ENCODE results near the gene GRK2.

GRK2 gene

GRCh38 chr11:67299471-67300191 is 33.4 kb downstream of the GRK2 start:
- no peak for DNase-seq (ENCODE audit: low read depth, low spot score)

DNA sequence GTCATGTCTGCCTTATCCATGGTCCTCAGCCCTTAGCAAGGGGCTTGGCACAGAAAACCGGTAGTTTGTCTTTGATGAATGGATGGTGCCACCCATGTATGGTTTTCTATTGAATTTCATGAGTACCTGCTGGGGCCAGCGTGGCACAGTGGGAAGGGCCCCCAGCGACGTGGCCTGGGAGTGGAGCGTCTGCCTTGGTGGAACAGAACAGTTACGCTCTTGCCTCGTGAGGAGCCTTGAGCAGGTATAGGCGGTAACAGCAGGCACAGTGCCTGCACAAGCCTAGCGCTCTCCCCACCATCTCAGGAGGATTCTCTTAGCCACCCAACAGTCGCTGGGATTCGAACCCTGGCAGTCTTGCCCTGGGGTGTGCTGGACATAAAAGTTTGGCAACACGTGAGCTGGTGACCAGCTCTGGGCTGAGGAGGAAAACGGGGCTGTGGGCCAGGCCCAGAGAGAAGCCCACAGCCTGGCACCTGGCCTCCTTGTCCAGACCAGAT is 34.0 kb downstream of the GRK2 start:
- no peak for DNase-seq (ENCODE audit: low read depth, low spot score)

GRCh38 chr11:67300756-67301312 is 34.6 kb downstream of the GRK2 start:
- no peak for DNase-seq (ENCODE audit: low read depth, low spot score)

DNA sequence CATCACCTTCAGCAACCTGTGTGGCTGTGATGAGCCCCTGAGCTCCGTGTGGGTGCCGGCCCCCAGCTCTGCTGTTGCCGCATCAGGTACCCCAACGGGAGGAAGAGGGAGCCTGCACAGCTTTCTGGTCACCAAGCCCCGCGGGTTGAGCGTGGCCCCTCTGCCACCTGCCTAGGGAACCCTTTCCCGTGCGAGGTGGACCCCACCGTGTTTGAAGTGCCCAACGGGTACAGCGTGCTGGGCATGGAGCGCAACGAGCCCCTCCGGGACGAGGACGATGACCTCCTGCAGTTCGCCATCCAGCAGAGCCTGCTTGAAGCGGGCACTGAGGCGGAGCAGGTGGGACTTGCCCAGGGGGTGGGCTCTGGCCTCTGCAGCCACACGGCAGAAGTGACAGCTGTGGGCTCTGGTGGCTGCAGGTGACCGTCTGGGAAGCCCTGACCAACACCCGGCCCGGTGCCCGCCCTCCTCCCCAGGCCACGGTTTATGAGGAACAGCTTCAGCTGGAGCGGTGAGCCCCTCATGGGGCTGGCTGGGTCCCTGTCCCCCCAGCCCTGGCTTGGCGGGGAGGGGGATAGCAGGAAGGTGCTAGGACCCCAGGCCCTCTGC is 35.1 kb downstream of the GRK2 start:
- DNase-seq (ENCODE audit: low read depth, low spot score), result no peak

GRCh38 chr11:67301951-67302516 is 35.8 kb downstream of the GRK2 start:
- DNase-seq (ENCODE audit: low read depth, low spot score), result peak; percentile 80

- peak; percentile 84 for DNase-seq (ENCODE audit: low read depth, low spot score)
These were observed 36.4 kb downstream of the GRK2 start for GRCh38 chr11:67302571-67303131.

DNA sequence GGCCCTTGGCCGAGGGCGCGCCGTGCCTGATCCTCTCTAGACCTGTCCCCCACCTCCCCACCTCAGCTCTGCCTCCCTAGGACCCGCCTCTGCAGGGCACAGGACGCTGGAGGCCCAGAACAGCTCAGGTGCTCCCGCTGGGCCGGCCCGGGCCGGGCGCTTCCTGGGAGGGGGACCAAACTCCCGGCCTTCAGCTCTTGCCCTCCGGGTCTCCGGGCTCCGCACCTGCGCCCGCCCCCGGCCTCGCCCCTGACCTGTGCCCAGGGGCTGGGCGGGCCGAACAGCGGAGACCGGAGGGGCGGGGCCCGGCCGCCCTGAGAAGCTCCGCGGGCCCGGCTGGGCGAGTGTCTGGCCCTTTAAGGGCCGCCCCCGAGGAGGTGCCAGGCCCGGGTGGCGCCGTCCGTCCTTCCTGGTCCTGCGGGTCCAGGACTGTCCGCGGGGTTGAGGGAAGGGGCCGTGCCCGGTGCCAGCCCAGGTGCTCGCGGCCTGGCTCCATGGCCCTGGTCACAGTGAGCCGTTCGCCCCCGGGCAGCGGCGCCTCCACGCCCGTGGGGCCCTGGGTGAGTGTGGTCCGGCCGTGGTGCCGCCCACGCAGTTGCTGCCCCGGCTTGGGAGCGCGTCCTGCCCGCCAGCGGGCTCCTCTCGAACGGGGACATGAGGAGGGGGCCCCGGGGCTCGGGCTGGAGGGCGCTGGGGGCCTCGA is 37.0 kb downstream of the GRK2 start, which contains the start of gene SSH3:
SSH3 (plus strand) TSS at position 399 of the 703 bp plus-strand sequence; CDS start at position 495, 96 bp downstream.
- peak; percentile 83 for DNase-seq (ENCODE audit: low read depth, low spot score)

DNA sequence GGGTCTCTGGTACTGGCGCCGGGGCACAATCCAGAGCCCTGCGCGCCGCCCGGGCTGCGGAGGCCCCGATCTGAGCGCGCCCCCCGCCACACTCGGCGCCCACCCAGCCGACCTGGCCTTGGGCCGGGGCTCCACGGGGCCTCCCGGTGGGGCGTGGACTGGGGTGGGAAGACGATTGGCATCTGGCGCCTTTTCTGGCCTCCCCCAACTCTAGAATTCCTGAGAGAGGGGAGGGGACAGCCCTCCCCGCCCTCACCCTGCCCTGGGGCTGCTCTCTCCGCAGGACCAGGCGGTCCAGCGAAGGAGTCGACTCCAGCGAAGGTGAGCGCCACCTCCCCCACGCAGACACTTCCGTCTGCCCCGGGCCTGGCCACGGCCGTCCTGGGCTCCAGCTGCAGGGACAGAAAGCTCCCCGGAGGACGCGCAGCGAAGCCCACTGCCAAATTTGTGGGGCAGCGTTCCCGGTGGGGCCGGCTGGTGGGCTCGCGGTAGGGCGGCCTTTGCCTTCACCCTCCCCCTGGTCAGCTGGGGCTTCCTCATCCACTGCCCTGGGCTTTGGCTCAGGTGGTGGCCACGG is 37.6 kb downstream of the GRK2 start:
- DNase-seq (ENCODE audit: low read depth, low spot score), result peak; percentile 75

GRCh38 chr11:67304511-67305113 is 38.3 kb downstream of the GRK2 start:
- DNase-seq (ENCODE audit: low read depth, low spot score), result no peak

DNA sequence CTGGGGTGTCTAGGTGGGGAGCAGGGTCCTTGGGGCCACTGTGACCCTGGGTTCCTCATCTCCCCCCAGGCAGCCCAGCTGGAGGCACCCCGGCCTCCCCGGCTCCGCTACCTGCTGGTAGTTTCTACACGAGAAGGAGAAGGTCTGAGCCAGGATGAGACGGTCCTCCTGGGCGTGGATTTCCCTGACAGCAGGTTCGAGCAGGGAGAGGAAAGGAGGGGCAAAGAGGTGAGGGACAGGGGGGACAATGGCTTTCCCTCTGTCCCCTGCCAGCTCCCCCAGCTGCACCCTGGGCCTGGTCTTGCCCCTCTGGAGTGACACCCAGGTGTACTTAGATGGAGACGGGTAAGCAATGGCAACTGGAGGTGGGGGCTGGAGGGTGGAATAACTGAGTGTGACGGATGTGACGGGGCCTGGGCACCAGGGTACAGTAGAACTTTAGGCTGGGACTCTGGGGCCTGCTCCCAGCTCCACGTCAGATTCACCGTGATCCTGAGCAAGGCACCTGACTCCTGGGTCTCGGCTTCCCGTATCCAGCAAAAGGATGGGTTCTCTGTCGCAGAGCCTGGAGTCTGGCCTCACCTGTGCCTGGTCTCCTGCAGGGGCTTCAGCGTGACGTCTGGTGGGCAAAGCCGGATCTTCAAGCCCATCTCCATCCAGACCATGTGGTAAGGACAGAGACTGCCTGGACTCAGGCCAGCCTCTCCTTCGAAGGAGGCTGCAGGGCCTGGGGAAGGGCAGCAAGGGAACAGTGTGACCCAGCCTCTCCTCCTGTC is 40.7 kb downstream of the GRK2 start:
- no peak for DNase-seq (ENCODE audit: low read depth, low spot score)

- DNase-seq (ENCODE audit: low read depth, low spot score), result no peak
These were observed 41.3 kb downstream of the GRK2 start for GRCh38 chr11:67307545-67308001.

GRCh38 chr11:67308031-67308866 is 42.0 kb downstream of the GRK2 start:
- no peak for DNase-seq (ENCODE audit: low read depth, low spot score)

DNA sequence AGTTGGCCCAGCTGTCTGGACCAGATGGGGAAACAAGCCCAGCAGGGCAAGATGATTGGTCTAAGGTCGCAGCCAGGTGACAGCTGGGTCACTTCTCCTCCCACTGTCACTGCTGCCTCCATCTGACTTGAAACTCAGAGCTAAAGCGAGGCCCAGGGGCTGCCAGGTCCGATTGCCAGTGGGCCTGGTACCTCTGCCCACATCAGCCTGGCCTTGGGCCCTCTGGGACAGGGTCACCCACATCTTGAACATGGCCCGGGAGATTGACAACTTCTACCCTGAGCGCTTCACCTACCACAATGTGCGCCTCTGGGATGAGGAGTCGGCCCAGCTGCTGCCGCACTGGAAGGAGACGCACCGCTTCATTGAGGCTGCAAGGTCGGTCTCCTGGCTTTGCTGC is 42.9 kb downstream of the GRK2 start:
- no peak for DNase-seq (ENCODE audit: low read depth, low spot score)

- no peak for DNase-seq (ENCODE audit: low read depth, low spot score)
These were observed 43.4 kb downstream of the GRK2 start for GRCh38 chr11:67309661-67310061.

GRCh38 chr11:67310246-67311050 is 44.2 kb downstream of the GRK2 start:
- no peak for DNase-seq (ENCODE audit: low read depth, low spot score)

GRCh38 chr11:67311051-67311555 is 44.8 kb downstream of the GRK2 start:
- no peak for DNase-seq (ENCODE audit: low read depth, low spot score)

- no peak for DNase-seq (ENCODE audit: low read depth, low spot score)
These were observed 45.3 kb downstream of the GRK2 start for GRCh38 chr11:67311556-67312082.
